Calu3 (cell line): ENCODE data around the gene RND3. TPM values are rescaled to one million over a fixed set of nuclear protein-coding genes. Genes with fewer than 3 reads are reported as not detected.

ENCODE experiments used
- BruUV-seq: library from RNA; stranded (reverse); fragments of 400-500 nt; replicated peaks from 2 replicates; lab custom pipeline; 2021; lab: Mats Ljungman, UMichigan
- CTCF ChIA-PET: fragments of 300-600 bp; sonication (Branson Sonifier 250); formaldehyde crosslinking; loops from one replicate; lab custom pipeline; 2022; ENCODE audit warnings: antibody characterized with exemption; lab: Charles Lee
- DNase-seq: peaks from one replicate; pipeline ENCODE4 v3.0.0; 2022
- H3K27ac Mint-ChIP-seq: one replicate; pipeline ENCODE4 v1.8.0; 2022; ENCODE audit warnings: mixed read lengths; ENCODE audit not compliant: unreplicated experiment
- H3K27me3 Mint-ChIP-seq: one replicate; pipeline ENCODE4 v1.8.0; 2022; ENCODE audit warnings: mixed read lengths; ENCODE audit not compliant: unreplicated experiment
- H3K36me3 Mint-ChIP-seq: one replicate; pipeline ENCODE4 v1.8.0; 2022; ENCODE audit warnings: mild to moderate bottlenecking, moderate library complexity, mixed read lengths; ENCODE audit not compliant: insufficient read depth, unreplicated experiment
- H3K4me1 Mint-ChIP-seq: one replicate; pipeline ENCODE4 v1.8.0; 2022; ENCODE audit warnings: mild to moderate bottlenecking, low read depth, mixed read lengths; ENCODE audit not compliant: unreplicated experiment
- H3K4me3 Mint-ChIP-seq: one replicate; pipeline ENCODE4 v1.8.0; 2022; ENCODE audit warnings: mild to moderate bottlenecking, low read depth, moderate library complexity, mixed read lengths; ENCODE audit not compliant: unreplicated experiment
- H3K9me3 Mint-ChIP-seq: one replicate; pipeline ENCODE4 v1.8.0; 2022; ENCODE audit warnings: low read depth, mixed read lengths; ENCODE audit not compliant: unreplicated experiment
- intact Hi-C: fragments of 100-400 bp; cut with micrococcal nuclease; formaldehyde crosslinking; loops from one replicate; pipeline ENCODE4 v1.10.0; 2022; ENCODE audit not compliant: unreplicated experiment
- total RNA-seq: library from RNA; stranded (reverse); gene quantifications from 2 replicates; pipeline ENCODE4 v1.2.3, GENCODE V29; 2022
- TF ChIP-seq, protein P1 (sequence below): fragments of 200-600 bp; IDR thresholded peaks from one replicate; pipeline ENCODE4 v1.8.0; 2022; ENCODE audit warnings: antibody characterized with exemption; ENCODE audit not compliant: unreplicated experiment

Gene RND3
- total RNA-seq, 1 experiment from 2014 or later, result 118 TPM

DNA sequence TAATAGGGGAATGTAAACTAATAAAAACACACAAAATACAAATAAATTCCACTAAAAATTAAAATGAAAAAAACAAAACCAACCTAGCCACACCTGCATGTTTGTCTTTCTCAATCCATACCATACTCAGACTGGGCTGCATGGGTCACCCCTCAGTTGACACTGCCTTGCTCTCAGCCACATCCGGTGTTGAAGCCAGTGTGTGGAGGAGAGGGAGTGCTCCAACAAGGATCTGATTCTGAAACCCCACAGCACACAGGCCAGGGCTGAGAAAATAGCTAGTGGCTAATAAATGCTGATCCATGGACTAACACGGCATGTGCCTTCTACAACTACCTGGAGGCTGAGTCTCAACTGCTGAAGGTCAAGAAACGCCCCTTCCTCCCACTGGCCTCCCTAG, 13.7 kb downstream of the RND3 start:
- H3K36me3 Mint-ChIP-seq, result peaks cover 99% of the 10 kb centered on the region
- intact Hi-C loops, result loop anchor here (5.0 kb wide), 3 partner anchors 61 to 764 kb away; no protein-coding TSS in a partner anchor
- peak overlapping the region; percentile 94 for H3K27ac Mint-ChIP-seq
- no peaks in the 10 kb centered on the region for H3K27me3 Mint-ChIP-seq
- CTCF ChIA-PET, result interaction anchor here (0.5 to 1.1 kb wide), 3 partner anchors 127 to 331 kb away, joined by 3 read pairs; no protein-coding TSS in a partner anchor
- TF ChIP-seq, protein P1, sequence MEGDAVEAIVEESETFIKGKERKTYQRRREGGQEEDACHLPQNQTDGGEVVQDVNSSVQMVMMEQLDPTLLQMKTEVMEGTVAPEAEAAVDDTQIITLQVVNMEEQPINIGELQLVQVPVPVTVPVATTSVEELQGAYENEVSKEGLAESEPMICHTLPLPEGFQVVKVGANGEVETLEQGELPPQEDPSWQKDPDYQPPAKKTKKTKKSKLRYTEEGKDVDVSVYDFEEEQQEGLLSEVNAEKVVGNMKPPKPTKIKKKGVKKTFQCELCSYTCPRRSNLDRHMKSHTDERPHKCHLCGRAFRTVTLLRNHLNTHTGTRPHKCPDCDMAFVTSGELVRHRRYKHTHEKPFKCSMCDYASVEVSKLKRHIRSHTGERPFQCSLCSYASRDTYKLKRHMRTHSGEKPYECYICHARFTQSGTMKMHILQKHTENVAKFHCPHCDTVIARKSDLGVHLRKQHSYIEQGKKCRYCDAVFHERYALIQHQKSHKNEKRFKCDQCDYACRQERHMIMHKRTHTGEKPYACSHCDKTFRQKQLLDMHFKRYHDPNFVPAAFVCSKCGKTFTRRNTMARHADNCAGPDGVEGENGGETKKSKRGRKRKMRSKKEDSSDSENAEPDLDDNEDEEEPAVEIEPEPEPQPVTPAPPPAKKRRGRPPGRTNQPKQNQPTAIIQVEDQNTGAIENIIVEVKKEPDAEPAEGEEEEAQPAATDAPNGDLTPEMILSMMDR, result no peak
- no TSS peak for BruUV-seq
- peak overlapping the region; percentile 94 for H3K4me3 Mint-ChIP-seq
- H3K4me1 Mint-ChIP-seq, result peaks cover 93% of the 10 kb centered on the region
- no peak for DNase-seq
- H3K9me3 Mint-ChIP-seq, result no peaks in the 10 kb centered on the region

DNA sequence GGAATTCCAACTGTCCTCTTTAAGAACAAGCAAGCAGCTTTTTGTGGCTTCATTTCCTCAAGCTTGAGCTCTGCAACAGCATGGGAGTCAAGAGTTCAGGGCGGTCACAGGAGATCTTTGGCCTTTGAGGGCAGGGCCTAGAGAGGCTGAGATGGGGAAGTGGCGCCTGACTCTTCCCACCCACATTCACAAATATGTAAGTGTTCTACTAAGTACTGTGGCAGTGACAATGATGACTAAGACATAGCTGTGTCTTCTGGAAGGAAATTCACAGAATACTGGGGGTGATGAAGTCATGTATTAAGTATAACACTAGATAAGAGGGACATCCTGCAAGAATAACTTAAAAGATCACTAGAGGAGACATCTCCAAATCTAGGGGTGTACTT, 15.0 kb downstream of the RND3 start:
- intact Hi-C loops, result loop anchor here (5.0 kb wide), 3 partner anchors 60 to 765 kb away; no protein-coding TSS in a partner anchor
- Mint-ChIP-seq H3K27ac (peak overlapping the region; percentile 94), H3K4me1 (peaks cover 87% of the 10 kb centered on the region), H3K27me3 (no peaks in the 10 kb centered on the region), H3K36me3 (peaks cover 99% of the 10 kb centered on the region), H3K4me3 (peak overlapping the region; percentile 94), H3K9me3 (no peaks in the 10 kb centered on the region)
- TF ChIP-seq, protein P1, result no peak
- no TSS peak for BruUV-seq
- CTCF ChIA-PET, result interaction anchor here (0.9 kb wide), 1 partner anchor 310 kb away, joined by 3 read pairs; no protein-coding TSS in a partner anchor
- DNase-seq, result peak; percentile 60

DNA sequence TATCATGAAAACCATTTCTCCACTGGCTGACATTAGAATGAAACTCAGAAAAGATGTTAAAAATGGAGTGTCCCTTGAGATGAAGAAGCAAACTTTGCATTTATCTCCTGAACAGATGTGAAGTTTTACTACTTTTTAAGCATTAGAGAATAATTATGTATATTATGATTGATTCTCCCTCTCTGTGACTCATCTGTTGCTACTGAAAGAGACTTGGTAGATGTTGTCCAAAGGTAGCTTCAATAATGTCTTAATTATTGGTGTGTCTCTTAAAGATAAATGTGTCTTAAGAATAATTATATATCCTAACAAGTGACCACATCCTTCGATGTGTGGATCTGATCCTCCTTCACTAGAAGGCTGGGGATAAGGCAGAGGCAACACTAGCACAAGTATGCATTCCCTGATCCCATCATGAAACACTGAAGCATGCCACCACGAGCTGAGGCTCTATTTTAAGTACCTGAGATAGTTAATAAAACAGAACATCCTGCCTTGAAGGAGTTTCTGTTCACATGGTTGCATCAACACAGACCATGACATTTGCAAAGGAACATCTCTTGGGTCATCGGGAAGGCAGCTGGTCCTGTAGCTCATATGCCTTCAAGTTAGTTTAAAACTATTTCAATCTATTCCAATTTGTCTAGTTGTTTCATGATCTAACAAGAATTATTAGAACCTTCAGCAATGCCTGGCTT, 15.5 kb downstream of the RND3 start:
- Mint-ChIP-seq H3K4me1 (peaks cover 87% of the 10 kb centered on the region), H3K36me3 (peaks cover 99% of the 10 kb centered on the region), H3K9me3 (no peaks in the 10 kb centered on the region), H3K27me3 (no peaks in the 10 kb centered on the region), H3K27ac (peak overlapping the region; percentile 94), H3K4me3 (peak overlapping the region; percentile 94)
- no peak for DNase-seq
- intact Hi-C loops, result loop anchor here (5.0 kb wide), 3 partner anchors 60 to 765 kb away; no protein-coding TSS in a partner anchor
- CTCF ChIA-PET, result interaction anchor here (0.7 to 0.9 kb wide), 2 partner anchors 106 to 309 kb away, joined by 3 read pairs; no protein-coding TSS in a partner anchor
- TF ChIP-seq, protein P1, result no peak
- BruUV-seq, result no TSS peak

DNA sequence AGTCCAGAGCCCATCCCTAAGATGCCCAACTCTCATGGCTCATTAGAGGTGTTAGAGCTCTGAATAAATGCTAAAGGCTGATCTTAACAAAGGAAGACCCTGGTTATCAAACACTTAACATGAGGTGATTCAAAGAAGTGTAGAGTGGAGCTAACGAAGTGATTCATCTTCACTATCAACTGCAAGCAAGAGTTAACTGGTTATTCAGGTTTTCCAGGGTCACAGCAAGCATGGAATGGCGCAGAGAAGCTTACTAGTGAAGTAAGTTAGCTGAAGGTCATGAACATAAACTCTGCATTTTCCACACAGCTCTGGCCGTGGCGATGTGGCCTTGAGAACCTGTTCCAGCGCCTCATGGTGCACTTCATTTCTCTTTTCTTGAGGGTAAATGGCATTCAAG, 17.0 kb downstream of the RND3 start:
- CTCF ChIA-PET, result no interaction called here
- H3K9me3 Mint-ChIP-seq, result no peaks in the 10 kb centered on the region
- TF ChIP-seq, protein P1, result no peak
- DNase-seq, result no peak
- peaks cover 87% of the 10 kb centered on the region for H3K4me1 Mint-ChIP-seq
- peak overlapping the region; percentile 56 for H3K27ac Mint-ChIP-seq
- intact Hi-C loops, result loop anchor here (5.0 kb wide), 3 partner anchors 58 to 767 kb away; no protein-coding TSS in a partner anchor
- H3K36me3 Mint-ChIP-seq, result peaks cover 97% of the 10 kb centered on the region
- no TSS peak for BruUV-seq
- H3K27me3 Mint-ChIP-seq, result no peaks in the 10 kb centered on the region
- peak overlapping the region; percentile 94 for H3K4me3 Mint-ChIP-seq
